GM19397 (cell line): Measurements from ENCODE around the gene MS4A15.

ENCODE experiments used
- ATAC-seq: cut with Tn5 transposase; IDR thresholded peaks from one replicate; pipeline ENCODE4 v1.9.1; 2021; ENCODE audit warnings: mild to moderate bottlenecking, moderate library complexity; ENCODE audit not compliant: unreplicated experiment

Gene MS4A15

DNA sequence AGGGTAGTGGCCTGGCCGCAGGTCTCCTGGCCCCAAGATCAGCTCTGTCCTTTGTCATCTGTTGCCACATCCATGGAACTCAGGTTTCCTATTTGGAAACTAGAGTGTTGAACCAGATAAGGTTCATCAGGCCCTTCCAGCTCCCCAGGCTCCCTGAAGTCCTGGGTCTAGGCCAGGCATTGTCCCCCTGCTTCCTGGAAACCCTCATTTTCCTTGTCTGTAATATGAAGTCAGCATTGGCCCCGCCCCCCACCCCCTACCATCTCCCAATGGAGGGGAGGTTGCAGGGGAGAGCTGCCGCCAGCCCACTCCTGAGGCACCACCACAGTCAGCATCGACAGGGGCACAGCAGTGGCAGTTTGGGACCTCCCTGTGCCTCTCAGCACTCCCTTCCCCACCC lies 19.5 kb downstream of the MS4A15 start:
- ATAC-seq = no peak

DNA sequence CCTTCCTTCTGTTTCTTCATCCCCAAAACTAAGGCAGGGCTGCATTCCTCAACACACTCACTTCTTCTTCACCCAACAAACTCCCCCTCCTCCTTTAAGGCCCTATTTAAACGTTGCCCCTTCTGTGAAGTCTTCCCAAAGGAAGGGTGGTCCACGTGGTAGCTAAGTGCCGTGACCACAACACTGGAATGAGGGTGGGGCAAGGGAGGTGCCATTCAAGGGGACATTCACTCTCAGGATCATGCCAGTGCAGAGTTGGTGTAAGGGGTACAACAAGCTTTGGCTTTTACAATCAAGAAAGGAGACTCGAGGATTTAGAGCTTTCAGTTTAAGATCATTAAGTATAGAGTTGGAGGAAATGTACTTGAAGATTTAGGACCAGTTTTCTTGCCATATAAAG lies 20.4 kb downstream of the MS4A15 start:
- no peak for ATAC-seq

DNA sequence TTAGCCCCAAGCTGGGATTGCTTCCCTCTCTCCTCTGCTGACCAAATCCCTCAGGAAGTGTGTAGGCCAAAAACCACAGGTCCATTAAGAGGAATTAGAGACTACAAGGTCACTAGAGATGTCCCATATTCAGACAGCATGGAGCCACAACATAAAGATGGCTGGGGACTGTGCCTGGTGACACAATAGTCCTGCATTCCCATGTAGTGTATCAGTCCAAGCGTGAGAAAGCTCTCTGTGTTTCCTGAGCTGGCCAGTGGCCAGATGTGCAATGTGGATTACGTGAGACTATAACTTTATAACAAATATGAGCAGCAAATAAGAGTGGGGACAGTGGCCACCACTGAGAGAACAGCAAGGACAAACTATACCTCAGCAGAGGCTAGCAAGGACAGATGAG lies 20.9 kb downstream of the MS4A15 start:
- ATAC-seq = no peak

DNA sequence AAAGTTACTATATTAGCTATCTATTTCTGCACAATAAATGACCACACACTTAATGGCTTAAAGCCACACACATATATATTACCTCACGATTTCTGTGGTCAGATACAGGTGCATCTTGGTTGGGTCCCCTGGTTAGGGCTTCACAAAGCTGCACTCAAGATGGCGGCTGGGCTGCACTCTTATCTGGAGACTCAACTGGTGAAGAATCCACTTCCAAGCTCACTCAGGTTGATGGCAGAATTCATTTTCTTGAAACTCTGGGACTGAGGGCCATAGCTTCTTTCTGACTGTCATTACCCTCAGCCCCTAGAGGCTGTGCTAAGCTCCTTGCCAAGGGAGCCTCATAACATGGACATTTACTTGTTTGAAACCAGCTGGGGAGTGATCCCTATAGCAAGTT lies 23.4 kb downstream of the MS4A15 start:
- ATAC-seq = no peak

DNA sequence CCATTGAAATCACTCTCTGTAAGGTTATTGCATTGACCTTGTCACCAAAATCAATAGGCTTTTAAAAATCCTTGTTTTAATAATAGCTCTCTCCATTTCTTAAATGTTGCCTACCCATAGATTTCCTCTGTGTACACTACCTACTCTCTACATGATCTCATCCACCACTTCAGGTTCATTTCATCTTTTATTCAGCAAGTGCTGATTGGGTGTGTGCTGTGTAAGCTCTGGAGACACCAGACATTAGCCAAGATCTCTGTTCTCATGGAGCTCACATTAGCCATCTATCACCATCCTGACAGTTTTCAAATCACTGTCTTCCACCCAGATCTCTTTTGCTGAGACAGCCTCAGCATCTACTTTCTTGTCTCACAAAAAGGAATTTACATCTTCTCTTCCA lies 24.1 kb downstream of the MS4A15 start:
- ATAC-seq = no peak

DNA sequence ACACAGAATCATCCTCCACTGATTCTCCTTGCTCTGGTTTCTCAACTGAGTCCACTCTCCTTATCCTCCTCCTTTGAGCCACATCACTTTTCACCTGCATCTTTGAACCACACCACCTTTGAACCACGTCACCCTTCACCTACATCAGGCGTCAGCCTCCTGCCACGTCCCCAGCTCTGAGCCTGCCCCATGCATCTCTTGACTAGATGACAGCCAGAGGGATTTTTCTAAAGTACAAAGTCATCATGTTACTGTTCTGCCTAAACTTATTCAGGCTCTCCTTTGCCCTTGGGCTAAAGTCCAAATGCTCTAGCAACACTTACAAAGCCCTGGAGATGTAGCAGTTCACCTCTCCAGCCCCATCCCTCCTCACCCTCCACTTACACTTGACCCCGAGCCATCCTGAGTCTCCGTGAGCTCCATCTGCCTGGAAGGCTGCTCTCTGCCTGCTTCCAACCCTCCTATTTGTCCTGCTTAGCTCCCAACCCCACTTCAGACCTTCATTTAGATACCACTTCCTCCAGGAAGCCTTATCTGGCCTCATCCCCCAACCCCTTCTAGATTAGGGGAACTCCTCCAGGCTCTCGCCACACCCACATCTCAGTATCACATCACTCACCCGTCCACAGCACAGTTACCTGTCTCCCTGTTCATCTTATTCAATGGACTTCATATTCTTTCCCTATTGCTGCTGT lies 24.8 kb downstream of the MS4A15 start:
- ATAC-seq = no peak

DNA sequence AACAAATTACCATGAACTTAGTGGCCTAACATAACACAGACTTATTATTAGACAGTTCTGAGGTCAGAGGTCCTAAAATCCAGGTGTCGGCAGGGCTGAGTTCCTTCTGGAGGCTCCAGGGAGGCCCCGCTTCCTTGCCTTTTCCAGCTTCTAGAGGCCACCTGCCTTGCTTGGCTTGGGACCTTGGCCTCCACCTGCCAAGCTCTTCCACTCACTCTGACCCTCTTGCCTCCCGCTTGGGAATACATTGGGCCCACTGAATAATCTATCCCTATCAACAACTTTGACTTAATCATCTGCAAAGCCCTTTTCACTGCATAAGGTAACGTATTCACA lies 25.3 kb downstream of the MS4A15 start:
- ATAC-seq = no peak

DNA sequence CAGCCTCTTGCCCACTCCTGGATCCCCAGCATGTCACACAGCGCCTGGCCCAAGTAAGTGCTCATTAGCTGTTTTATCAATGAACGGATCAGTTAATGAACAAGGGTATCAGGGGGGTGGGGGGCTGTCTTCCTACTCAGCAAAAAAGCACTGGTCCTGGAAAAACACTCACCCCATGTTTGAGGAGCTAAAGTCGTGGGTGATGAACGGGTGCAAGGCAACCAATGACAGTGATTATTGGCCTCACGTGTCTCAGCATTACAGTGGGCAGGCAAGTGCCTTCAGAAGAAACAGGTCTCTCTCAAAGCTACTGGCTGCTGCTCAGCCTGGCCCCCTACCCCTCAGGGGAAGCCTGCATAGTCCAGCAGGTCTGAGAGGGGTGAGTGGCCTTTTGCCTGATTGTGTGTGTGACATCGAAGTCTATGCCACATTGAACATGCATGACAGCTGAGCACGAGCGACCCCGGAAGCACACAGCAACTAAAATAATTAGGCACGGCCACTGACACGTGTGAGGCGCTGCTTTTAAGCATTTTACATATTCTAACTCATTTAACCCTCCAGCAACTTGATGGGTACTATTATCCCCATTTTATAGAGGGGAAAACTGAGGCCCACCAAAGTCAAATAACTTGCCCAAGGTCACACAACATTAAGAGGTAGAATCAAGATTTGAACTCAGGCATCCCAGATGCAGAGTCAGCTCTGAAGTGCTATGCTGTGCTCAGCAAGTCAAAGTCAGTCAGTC lies 25.9 kb downstream of the MS4A15 start:
- no peak for ATAC-seq

DNA sequence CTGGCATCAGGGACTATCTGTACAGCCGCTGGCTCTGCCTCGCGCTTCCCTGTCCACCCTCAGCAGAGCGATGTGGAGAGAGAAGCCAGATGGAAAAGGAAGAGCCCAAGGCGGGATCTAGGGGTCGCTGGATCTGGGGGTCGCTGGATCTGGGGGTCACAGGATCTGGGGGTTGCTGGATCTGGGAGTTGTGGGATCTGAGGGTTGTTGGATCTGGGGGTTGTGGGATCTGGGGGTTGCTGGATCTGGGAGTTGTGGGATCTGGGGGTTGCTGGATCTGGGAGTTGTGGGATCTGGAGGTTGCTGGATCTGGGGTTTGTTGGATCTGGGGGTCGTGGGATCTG lies 26.4 kb downstream of the MS4A15 start:
- no peak for ATAC-seq

DNA sequence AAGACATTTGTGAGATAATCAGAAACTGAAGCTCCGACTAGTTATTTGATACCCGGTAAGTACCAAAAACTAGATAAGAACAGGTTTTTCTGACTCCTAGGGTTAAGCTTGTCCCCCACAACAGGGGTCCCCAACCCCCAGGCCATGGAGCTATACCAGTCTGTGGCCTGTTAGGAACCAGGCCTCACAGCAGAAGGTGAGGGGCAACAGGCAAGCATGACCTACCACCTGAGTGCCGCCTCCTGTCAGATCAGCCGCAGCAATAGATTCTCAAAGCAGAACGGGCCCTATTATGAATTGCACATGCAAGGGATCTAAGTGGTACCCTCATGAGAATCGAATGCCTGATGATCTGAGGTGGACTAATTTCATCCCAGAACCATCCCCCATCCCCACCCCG lies 27.2 kb downstream of the MS4A15 start:
- no peak for ATAC-seq

DNA sequence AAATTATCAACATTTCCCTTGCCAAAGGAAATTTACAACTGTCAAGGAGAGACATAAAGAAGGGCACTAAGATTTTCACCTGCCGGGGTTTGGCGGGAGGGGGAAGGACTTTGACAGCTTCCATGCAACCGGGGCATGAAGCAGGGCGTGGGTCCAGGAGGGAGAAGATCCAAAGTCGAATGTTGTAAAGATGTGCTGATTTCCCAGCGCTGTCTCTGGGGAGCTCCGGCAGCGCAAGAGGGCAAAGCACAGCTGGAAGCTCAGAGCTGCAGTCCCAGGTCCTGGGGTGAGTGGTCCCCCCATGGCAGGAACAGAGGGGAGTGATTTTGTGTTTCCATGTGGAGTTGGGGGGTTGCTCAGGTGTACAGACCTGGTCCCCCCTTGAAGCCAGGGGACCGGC lies 28.5 kb downstream of the MS4A15 start, which contains the start of gene MS4A10:
MS4A10 (plus strand) TSS at position 198 of the 400 bp plus-strand sequence. CDS start 5,003 bp downstream, outside the sequence.
- no peak for ATAC-seq

DNA sequence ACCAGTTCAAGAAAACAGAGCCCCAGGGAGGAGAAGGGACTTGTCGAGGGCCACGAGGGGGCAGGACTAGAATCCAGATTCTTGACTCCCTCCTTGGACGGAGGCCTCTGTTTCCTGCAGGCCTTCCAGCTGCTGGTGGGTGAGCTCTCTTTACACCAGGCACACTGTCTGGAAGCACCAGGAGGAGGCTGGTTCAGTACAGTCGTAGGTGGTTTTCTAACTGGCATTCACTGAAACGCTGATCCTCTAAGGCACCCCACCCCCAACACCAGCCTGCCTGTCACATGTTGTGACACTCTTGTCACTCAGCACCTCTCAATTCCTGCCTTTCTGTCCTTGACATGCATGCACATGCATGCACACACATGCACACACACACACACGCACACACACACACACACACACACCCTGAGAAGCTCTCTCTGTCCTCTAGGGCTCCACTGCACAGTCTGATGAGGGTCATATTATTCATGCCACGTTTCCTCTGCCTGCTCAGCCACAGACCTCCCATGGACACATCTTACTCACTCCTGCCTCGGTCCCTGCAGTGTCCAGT lies 29.2 kb downstream of the MS4A15 start:
- ATAC-seq = no peak

DNA sequence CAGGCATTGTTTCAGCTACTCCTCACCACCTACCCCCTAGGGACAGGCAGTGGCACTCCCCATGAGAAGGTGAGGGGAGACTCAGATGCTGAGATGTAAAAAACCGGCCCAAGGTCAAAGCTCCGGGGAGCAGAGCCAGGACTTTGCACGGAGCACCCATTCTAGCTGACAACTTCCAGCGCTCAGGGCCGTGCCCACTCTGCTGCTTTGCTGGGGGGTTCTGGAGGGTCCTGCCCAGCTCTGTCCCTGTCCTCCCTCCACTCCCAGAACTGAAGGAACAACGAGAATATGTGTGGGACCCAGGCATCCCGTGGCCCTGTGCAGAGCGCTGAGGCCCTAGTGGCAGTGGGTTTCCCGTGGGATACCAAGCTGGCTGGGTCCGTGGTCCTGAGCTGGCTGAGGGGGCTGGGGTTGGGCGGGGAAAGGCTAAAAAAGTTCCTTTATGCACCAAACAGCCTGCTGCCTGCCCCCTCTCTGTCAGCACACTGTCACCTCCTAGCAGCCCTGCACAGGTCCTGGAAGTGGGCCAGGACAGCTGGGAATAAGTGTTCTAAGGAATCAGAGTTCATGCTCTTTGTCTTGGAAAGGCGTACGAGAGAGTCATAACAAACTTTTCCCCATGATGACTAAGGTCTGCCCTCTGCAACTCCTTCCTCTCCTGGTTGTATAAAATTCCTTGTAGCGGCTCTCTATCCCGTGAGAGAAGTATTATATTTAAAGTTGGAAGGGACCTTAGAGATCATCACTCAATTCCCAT lies 30.3 kb downstream of the MS4A15 start:
- no peak for ATAC-seq

DNA sequence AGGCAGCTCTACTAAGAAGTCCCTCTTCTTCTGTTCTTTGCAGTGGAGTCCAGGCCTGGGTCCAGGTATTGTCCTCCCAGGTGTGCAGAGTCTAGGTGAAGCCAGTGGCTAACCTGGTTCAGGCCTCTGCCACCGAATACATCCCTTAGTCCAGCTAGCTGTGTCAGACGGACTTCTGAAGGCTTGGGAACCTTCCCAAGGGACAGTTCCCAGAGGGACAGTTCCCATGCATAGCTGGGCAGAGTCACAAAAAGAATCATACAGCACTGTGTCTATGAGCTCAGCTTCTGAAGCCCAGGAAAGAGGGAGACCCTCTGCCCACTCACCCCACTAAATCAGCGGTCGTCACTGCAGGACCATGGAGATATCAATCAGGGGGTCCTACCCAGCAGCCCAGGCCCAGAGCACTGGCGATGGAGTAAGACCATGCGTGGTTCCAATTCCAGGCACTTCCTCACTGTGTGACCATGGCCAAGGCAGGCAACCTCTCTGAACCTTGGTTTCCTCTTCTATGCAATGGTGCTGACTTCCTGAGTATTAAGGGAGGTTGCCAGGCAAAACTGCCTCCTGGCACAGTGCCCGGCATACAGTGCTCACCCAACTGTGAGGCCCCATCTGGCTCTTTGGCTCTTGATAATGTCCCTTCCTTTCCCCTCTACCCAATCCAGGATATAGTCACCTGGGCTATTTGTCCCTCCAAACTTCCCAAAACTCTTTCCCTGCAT lies 31.9 kb downstream of the MS4A15 start:
- no peak for ATAC-seq

DNA sequence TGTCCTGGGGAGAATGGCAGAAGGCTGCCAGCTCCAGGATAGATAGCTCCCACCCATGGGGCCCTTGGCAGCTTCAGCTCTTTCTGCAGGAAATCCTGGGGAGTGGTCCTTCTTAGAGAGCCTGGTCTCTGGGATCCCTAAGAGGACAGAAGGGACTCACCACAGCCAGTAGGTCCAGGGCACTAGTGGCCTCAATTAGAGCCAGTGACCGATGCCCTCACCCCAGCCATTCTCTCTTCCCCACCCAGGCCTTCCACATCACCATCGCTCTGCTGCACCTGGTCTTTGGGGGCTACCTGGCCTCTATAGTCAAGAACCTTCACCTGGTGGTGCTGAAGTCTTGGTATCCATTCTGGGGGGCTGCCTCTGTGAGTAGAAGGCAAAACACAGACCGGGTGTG lies 34.1 kb downstream of the MS4A15 start:
- ATAC-seq = no peak

DNA sequence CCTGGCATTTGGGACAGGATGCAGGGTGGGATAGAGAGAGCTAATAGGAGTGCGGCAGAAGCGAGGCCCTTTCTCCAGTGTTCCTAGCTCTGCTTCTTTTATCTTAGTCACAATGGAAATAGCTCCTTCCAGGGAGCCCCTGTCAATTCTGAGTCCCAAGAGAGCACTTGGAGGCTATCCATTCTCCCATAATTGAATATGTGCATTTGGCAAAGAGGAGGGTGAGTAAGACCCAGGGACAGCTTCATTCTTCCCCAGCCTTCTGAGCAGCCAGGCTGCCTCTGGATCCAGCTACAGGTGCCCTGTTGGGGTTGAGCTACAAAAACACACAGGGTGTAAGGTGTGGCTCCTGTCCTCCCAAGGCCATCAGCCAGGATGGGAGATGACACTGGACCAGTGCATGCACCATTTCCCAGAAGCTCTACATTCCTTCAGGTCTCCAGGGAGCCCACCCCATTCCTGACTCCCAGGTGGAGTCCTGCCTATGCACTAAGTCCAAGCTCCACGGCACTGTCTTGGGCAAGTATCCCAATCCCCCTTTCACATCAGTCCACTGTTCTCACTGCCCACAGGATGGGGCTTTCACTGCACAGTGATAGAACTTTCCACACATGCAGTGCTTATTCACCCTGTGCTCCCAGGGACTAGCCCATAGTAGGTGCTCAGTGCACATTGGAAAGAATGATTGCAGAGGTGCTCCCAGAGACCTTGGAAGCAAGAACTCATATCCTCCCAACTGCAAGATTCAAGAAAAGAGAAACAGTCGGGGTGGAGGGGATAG lies 34.7 kb downstream of the MS4A15 start:
- no peak for ATAC-seq

DNA sequence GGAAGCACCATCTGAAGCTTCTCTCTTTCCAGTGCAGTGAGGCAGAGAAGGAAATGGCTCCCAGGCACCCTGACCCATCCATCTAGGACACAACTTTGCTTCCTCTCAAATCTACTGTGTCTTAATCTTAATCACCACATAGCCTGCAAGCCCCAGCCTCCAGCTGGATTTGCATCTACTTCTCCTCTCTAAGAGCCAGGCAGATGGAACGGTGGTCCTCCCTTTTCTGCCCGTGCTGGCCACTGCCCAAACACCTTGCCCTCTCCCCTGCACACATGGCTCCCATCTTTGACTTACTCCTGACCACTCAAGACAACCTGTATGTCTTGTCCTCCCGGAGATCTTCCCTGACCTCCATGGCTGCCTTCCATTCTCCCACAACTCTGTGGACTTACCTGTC lies 35.9 kb downstream of the MS4A15 start:
- ATAC-seq = no peak

DNA sequence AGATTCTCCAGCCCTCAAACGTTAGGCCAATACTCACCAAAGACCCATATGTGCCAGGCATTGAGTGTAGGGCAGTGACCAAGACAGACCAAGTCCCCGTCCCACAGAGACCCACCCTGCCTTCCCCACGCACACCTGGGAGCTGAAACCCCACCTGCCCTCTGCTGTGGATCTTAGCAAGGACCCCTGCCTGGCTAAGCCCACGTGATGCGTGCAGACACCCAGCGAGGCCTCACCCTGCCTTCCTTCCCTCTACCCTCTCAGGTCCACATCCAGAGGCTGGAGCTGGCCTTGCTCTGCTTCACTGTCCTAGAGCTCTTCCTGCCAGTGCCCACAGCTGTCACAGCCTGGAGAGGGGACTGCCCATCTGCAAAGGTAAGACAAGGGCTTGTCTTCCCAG lies 38.6 kb downstream of the MS4A15 start:
- no peak for ATAC-seq

DNA sequence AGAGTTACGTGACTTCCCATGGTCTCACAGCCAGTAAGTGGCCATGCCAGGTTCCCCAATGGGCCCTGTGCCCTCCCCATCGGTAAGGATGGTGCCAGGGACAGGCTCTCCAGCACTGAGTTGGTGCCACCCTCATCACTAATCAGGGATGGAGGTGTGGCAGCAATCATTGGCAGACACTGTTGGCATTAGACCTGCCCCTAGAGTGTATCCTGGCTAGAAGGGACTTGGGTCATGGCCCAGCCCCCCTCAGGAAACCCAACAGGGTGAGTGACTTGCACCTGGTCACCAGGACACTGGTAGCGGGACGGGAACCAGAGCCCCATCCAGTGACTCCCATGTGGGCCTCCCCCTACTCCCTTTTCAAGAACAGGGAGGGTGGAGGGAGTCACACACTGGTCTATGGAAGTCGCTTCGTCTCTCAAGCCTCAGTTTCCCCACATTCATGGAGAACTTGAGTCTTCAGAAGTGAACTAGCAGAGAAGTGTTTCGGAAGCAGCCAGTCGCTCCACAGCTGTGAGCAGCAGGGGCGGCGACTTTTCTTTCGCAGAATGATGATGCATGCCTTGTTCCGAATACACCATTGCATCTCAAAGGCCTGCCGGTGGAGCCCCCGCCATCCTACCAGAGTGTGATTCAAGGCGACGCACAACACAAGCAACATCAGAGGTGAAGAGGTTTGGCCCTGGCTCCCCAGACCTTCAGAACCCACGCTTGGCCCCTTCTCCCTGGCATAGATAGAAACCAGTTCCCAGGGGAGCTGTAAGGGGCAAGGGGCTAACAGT lies 41.4 kb downstream of the MS4A15 start:
- ATAC-seq = no peak

DNA sequence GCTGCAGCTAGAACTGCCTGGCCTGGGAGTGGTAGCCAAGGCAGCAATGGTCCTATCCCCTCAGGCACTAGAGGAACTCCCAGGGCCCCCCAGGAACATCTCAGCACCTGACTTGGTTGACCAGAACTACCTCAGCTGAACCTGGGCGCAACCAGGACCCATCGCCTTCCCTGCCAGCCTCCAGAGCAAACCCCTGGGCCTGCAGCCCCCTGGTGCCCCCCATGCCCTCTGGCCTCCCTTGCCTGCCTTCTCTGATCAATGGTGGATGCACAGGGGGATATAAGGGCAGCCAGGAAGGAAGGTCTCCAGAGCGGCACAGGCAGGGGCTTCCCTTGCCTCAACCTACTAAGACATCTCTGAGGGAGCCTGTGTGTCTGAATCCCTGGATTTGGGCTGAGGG lies 42.0 kb downstream of the MS4A15 start:
- no peak for ATAC-seq
